Sigmoid colon (tissue), 7 donors: ENCODE results near the gene POGLUT2. TPM values are rescaled to one million over a fixed set of nuclear protein-coding genes. Genes with fewer than 3 reads are reported as not detected.

Experiments used
- DNase-seq: peaks from one replicate; pipeline ENCODE4 v3.0.0-alpha.2; 2019
- H3K27ac ChIP-seq, 4 donors: fragments of 200-600 bp; sonication (generic); one replicate each; pipeline ENCODE4 v1.5.1; 2016 to 2019; ENCODE audit warnings: mild to moderate bottlenecking in 1 of 4
- H3K27me3 ChIP-seq, 3 donors: fragments of 200-600 bp; sonication (generic); one replicate each; pipeline ENCODE4 v1.5.1; 2019; ENCODE audit warnings: mild to moderate bottlenecking in 1 of 3
- H3K36me3 ChIP-seq, 4 donors: fragments of 200-600 bp; sonication (generic); one replicate each; pipeline ENCODE4 v1.5.1; 2016 to 2019
- H3K4me1 ChIP-seq, 4 donors: fragments of 200-600 bp; sonication (generic); one replicate each; pipeline ENCODE4 v1.5.1; 2017 to 2019
- H3K4me3 ChIP-seq, 4 donors: fragments of 200-600 bp; sonication (generic); one replicate each; pipeline ENCODE4 v1.5.1; 2017 to 2019; ENCODE audit warnings: mild to moderate bottlenecking in 2 of 4, moderate library complexity in 1 of 4
- H3K9me3 ChIP-seq, 4 donors: fragments of 200-600 bp in 3 of 4; sonication (generic) in 3 of 4; one replicate each; pipeline versions ENCODE4 v1.5.1 to v1.6.1; 2013 to 2019
- CTCF ChIP-seq, 4 experiments: fragments of 450-650 bp in 3 of 4; fragments of 200-600 bp in 1 of 4; IDR thresholded peaks; one replicate each; pipeline ENCODE4 v1.5.1; 2016 to 2019; ENCODE audit warnings: antibody characterized with exemption in 4 of 4, mild to moderate bottlenecking in 3 of 4, moderate library complexity in 2 of 4
- EP300 ChIP-seq, 4 donors: sonication (generic); formaldehyde crosslinking; IDR thresholded peaks; one replicate each; pipeline ENCODE4 v1.6.1; 2017; ENCODE audit warnings: antibody characterized with exemption in 4 of 4
- POLR2A ChIP-seq, 2 donors: fragments of 450-650 bp; IDR thresholded peaks; one replicate each; pipeline ENCODE4 v1.6.1; 2016; ENCODE audit warnings: antibody characterized with exemption in 2 of 2, mild to moderate bottlenecking in 2 of 2, moderate library complexity in 2 of 2
- POLR2AphosphoS5 ChIP-seq, 4 donors: sonication (generic); formaldehyde crosslinking; IDR thresholded peaks; one replicate each; pipeline ENCODE4 v1.6.1; 2017; ENCODE audit warnings: antibody characterized with exemption in 4 of 4
- WGBS, 2 donors: extraction: QIAGEN DNeasy Blood & Tissue Kit; methylation state at CpG; one replicate each; pipeline ENCODE4 v1.1.7; 2013; 5-methylcytosine and 5-hydroxymethylcytosine counted together
- intact Hi-C: fragments of 100-400 bp; cut with DNase I; formaldehyde crosslinking; loops from one replicate; pipeline ENCODE4 v1.15.1; 2023
- polyA plus RNA-seq, 3 donors: library from polyadenylated mRNA; stranded (reverse); fragments of 200-250 nt; gene quantifications; one replicate each; pipeline ENCODE4 v1.2.3, GENCODE V29; 2013
- total RNA-seq, 4 donors: library from RNA; depleted of rRNA; stranded (reverse); fragments of >200 nt; gene quantifications; one replicate each; pipeline ENCODE4 v1.1.0, GENCODE V29; 2016
- donor health status: healthy with polysubstance abuse.
- donor health status: Bipolar disorder and iron deficiency.
- donor health status: healthy.

POGLUT2 gene
- total and polyA plus RNA-seq, 7 donors, result 0.60 to 8.4 (median 3.1) TPM

GRCh38 chr13:102751886-102752285 lies 46.9 kb downstream of the POGLUT2 start:
- H3K27me3 ChIP-seq, result no peaks in the 10 kb centered on the region
- no peaks in the 10 kb centered on the region for H3K4me1 ChIP-seq
- no peak overlapping the region for H3K27ac ChIP-seq
- no peak for DNase-seq
- TF ChIP-seq POLR2AphosphoS5 (IDR thresholded peaks at IDR 0.05) (no peak), POLR2A (IDR thresholded peaks at IDR 0.05) (no peak), CTCF (IDR thresholded peaks at IDR 0.05) (no peak), EP300 (IDR thresholded peaks at IDR 0.05) (no peak)
- WGBS, 2 donors, result 90 to 91% methylated on average over 3 of the region's 3 CpGs
- no peak overlapping the region for H3K4me3 ChIP-seq
- intact Hi-C loops, result no loop called here
- H3K9me3 ChIP-seq, result no peaks in the 10 kb centered on the region
- no peaks in the 10 kb centered on the region for H3K36me3 ChIP-seq

DNA sequence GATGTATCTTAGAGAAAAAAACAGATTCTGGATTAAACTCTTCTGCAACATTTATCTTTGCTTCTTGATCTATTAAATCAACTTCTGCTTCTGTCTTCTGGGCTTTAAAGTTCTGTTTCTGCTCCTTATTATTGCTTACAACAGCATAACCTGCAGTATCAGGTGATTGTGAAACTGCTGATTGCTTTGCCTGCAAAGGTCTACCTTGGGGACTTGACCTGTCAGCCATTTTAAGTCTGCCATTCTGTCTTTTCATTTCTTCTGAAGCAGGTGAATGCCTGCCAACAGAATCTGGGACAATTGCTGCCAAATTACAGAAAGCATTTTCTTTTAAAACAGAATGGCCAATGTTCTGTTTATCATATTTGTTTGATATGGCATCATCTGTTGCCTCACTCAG lies 56.3 kb downstream of the POGLUT2 start:
- Histone ChIP-seq H3K36me3 (no peaks in the 10 kb centered on the region), H3K27me3 (no peaks in the 10 kb centered on the region), H3K9me3 (peaks cover 0 to 9% (median 3%) of the 10 kb centered on the region in 4 donors), H3K4me3 (no peak overlapping the region), H3K4me1 (no peaks in the 10 kb centered on the region), H3K27ac (no peak overlapping the region)
- DNase-seq, result no peak
- TF ChIP-seq POLR2AphosphoS5 (IDR thresholded peaks at IDR 0.05) (no peak), POLR2A (IDR thresholded peaks at IDR 0.05) (no peak), CTCF (IDR thresholded peaks at IDR 0.05) (no peak), EP300 (IDR thresholded peaks at IDR 0.05) (no peak)
- intact Hi-C loops, result no loop called here

- no peaks in the 10 kb centered on the region for H3K4me1 ChIP-seq
- peaks cover 0 to 9% (median 3%) of the 10 kb centered on the region in 4 donors for H3K9me3 ChIP-seq
- no peak overlapping the region for H3K27ac ChIP-seq
- 21 to 56% methylated on average over 1 of the region's 1 CpG for WGBS, 2 donors
- intact Hi-C loops, result no loop called here
- DNase-seq, result no peak
- H3K36me3 ChIP-seq, result no peaks in the 10 kb centered on the region
- H3K27me3 ChIP-seq, result no peaks in the 10 kb centered on the region
- H3K4me3 ChIP-seq, result no peak overlapping the region
- TF ChIP-seq POLR2AphosphoS5 (IDR thresholded peaks at IDR 0.05) (no peak), EP300 (IDR thresholded peaks at IDR 0.05) (no peak), CTCF (IDR thresholded peaks at IDR 0.05) (no peak)
These were observed 56.7 kb downstream of the POGLUT2 start for GRCh38 chr13:102742101-102742500.

Other genes with a start within 250 kb of the POGLUT2 start
- gene TPP2, start 202.0 kb downstream of the POGLUT2 start, total RNA-seq, result 10 to 100 TPM; 33.0 to 54.2 (median 37.3) TPM
- gene TPP2, start 202.0 kb downstream of the POGLUT2 start, polyA plus RNA-seq, result 10 to 100 TPM; 11.4 to 23.9 (median 14.6) TPM
- under 1 TPM in 1 of 4 donors, not detected in 3; 0.36 TPM for gene METTL21C, start 103.9 kb downstream of the POGLUT2 start, total RNA-seq
- not detected for gene METTL21C, start 103.9 kb downstream of the POGLUT2 start, polyA plus RNA-seq
- gene TEX30, start 25.2 kb downstream of the POGLUT2 start, total RNA-seq, result 10 to 100 TPM in 2 of 4 donors, 1 to 10 TPM in 2; 8.9 to 17.3 (median 11.7) TPM
- 1 to 10 TPM; 6.6 to 7.2 (median 6.7) TPM for gene TEX30, start 25.2 kb downstream of the POGLUT2 start, polyA plus RNA-seq
- gene BIVM, start 143 bp upstream of the POGLUT2 start, total RNA-seq, result 10 to 100 TPM; 14.8 to 31.0 (median 22.1) TPM
- gene BIVM, start 143 bp upstream of the POGLUT2 start, polyA plus RNA-seq, result 1 to 10 TPM; 5.4 to 8.3 (median 7.8) TPM
- gene ERCC5, start 47.1 kb upstream of the POGLUT2 start, total RNA-seq, result 10 to 100 TPM; 30.7 to 68.5 (median 63.3) TPM
- gene ERCC5, start 47.1 kb upstream of the POGLUT2 start, polyA plus RNA-seq, result 10 to 100 TPM; 38.8 to 51.2 (median 45.0) TPM